SH-SY5Y (cell line): Measurements from ENCODE around the gene MBP.

Source experiments
- GATA2 ChIP-seq: IDR thresholded peaks from 2 replicates; pipeline ENCODE4 v1.6.1; 2011; ENCODE audit warnings: mild to moderate bottlenecking, low read depth, low read length
- GATA3 ChIP-seq: IDR thresholded peaks from 2 replicates; pipeline ENCODE4 v1.6.1; 2011; ENCODE audit warnings: low read depth, mild to moderate bottlenecking, low read length, moderate library complexity

DNA sequence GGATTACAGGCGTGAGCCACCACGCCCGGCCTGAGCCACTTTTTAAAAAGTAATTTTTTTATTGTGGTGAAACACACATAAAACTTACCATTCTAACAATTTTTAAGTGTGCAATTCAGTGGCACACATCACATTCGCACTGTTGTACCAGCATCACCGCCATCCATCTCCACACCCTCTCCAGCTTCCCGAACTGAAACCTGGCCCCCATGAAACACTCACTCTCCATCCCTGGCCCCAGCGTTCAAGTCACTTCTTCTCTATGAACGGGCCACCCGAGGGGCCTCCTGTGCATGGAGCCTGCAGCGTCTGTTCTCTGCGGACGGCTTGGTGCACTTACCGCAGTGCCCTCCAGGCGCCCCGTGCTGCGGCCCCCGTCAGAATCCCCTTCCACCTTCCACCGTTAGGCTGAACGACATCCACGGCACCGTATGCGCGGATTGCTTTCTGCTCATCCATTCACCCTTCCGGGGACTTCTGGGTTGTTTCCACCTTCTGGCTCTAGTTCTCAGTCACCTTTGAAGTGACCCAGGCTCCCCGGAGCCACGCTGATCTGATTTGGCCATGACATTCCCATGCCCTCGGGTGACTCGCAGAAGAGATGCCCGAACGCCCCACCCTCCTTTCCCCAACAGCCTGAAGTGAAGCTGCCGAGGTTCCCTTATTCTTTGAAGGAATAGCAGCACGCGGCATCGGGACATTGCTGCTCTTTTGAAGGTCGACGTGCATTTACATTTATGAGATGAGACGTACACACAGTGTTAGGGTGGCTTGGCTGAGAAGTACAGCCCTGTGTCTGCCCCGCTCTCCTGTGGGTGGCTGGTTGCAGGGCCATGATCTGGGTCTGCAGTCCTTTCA is 134.4 kb downstream of the MBP start:
- TF ChIP-seq GATA2 (no peak), GATA3 (no peak)
